HepG2 (cell line): ENCODE measurements around the gene OR4D9. TPM values are rescaled to one million over a fixed set of nuclear protein-coding genes. Genes with fewer than 3 reads are reported as not detected.

Source experiments
- SRY ChIP-seq: sonication (generic); formaldehyde crosslinking; IDR thresholded peaks from 2 replicates; pipeline ENCODE4 v1.8.0; 2022; ENCODE audit warnings: mild to moderate bottlenecking, missing genetic modification reagents
- STAT5B ChIP-seq: sonication (generic); formaldehyde crosslinking; IDR thresholded peaks from 2 replicates; pipeline ENCODE4 v1.4.0; 2020; ENCODE audit warnings: missing genetic modification reagents
- polyA plus RNA-seq, 8 experiments: library from polyadenylated mRNA; depleted of rRNA in 3 of 8; stranded (reverse) in 7 of 8; unstranded in 1 of 8; fragments of >200 nt; fragmentation: Illumina TruSeq in 4 of 8; extraction: Trizol in 4 of 8; gene quantifications; 2 replicates each; pipeline versions ENCODE4 v1.2.1 to v1.2.3, GENCODE V29; 2011 to 2016; ENCODE audit warnings: low read depth in 4 of 8, missing spikeins in 1 of 8, mixed read lengths in 1 of 8; ENCODE audit not compliant: insufficient read depth in 1 of 8
- total RNA-seq, 5 experiments: library from RNA; depleted of rRNA; stranded (reverse); fragments of >200 nt; fragmentation: Illumina TruSeq; extraction: Trizol; gene quantifications; 2 replicates each; pipeline ENCODE4 v1.2.3, GENCODE V29; 2016; ENCODE audit warnings: low read depth in 1 of 5
- TF ChIP-seq, protein P1 (sequence below): sonication (generic); formaldehyde crosslinking; IDR thresholded peaks from 2 replicates; pipeline ENCODE4 v1.4.0; 2020; ENCODE audit warnings: missing genetic modification reagents, borderline replicate concordance
- TF ChIP-seq, protein P2 (sequence below): IDR thresholded peaks from 2 replicates; pipeline ENCODE4 v1.6.1; 2012; ENCODE audit warnings: inconsistent platforms
- TF ChIP-seq, protein P3 (sequence below): IDR thresholded peaks from 2 replicates; pipeline ENCODE4 v1.6.1; 2016; ENCODE audit warnings: missing compliant biosample characterization, missing genetic modification reagents, borderline replicate concordance
- TF ChIP-seq, protein P4 (sequence below): sonication (generic); formaldehyde crosslinking; IDR thresholded peaks from 2 replicates; pipeline ENCODE4 v1.4.0; 2020; ENCODE audit warnings: missing genetic modification reagents
- TF ChIP-seq, protein P5 (sequence below): sonication (generic); formaldehyde crosslinking; IDR thresholded peaks from 2 replicates; pipeline ENCODE4 v1.5.1; 2020; ENCODE audit warnings: mild to moderate bottlenecking, missing genetic modification reagents, borderline replicate concordance
- TF ChIP-seq, protein P6 (sequence below): sonication (generic); formaldehyde crosslinking; IDR thresholded peaks from 2 replicates; pipeline ENCODE4 v1.5.0; 2020; ENCODE audit warnings: mild to moderate bottlenecking, missing genetic modification reagents

The OR4D9 gene
- total and polyA plus RNA-seq, 2 of the 13 experiments (the other 11 are each of a cell fraction or from before 2014, with no cell fraction given) = not detected

DNA sequence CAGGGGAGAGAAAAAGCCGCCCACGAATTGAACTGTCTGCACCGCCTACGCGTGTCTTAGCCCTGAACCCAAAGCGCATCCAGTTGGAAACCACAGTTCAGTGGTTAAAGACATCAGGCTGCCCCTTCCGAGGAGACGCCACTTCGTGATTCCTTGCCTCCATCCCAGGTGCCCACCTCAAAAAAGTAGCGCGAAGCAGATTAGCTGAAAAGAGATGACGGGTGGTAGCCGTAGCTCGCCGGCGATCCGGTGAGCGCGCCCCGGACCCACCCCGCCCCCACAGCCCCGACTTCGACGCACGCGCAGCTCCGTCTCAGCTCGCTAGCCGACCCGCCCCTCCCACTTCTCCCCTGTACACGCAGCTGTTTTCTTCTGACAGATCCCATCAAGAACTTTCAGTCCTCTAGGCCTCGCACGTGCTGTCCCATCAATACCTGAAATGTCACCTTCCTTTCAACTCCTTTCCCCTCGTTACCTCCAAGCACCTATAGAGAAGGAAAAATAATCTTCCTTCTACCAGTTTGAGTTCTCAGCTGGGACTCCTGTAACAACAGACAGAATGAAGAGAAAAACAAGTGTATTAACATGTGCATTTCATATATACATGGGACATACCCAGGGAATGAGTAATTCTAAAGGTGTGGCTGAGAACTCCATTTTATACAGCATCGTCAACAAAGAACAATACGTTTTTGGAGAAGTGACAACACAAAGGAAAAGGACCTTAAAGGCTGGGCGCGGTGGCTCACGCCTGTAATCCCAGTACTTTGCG is 49.5 kb downstream of the OR4D9 start (continued):
- TF ChIP-seq, protein P1, sequence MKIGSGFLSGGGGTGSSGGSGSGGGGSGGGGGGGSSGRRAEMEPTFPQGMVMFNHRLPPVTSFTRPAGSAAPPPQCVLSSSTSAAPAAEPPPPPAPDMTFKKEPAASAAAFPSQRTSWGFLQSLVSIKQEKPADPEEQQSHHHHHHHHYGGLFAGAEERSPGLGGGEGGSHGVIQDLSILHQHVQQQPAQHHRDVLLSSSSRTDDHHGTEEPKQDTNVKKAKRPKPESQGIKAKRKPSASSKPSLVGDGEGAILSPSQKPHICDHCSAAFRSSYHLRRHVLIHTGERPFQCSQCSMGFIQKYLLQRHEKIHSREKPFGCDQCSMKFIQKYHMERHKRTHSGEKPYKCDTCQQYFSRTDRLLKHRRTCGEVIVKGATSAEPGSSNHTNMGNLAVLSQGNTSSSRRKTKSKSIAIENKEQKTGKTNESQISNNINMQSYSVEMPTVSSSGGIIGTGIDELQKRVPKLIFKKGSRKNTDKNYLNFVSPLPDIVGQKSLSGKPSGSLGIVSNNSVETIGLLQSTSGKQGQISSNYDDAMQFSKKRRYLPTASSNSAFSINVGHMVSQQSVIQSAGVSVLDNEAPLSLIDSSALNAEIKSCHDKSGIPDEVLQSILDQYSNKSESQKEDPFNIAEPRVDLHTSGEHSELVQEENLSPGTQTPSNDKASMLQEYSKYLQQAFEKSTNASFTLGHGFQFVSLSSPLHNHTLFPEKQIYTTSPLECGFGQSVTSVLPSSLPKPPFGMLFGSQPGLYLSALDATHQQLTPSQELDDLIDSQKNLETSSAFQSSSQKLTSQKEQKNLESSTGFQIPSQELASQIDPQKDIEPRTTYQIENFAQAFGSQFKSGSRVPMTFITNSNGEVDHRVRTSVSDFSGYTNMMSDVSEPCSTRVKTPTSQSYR (CRISPR knock-in tag) = peak; percentile 74
- peak; percentile 33 for TF ChIP-seq SRY (CRISPR knock-in tag)
- TF ChIP-seq STAT5B = no peak
- TF ChIP-seq, protein P2, sequence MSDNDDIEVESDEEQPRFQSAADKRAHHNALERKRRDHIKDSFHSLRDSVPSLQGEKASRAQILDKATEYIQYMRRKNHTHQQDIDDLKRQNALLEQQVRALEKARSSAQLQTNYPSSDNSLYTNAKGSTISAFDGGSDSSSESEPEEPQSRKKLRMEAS = peak; percentile 84
- TF ChIP-seq, protein P3, sequence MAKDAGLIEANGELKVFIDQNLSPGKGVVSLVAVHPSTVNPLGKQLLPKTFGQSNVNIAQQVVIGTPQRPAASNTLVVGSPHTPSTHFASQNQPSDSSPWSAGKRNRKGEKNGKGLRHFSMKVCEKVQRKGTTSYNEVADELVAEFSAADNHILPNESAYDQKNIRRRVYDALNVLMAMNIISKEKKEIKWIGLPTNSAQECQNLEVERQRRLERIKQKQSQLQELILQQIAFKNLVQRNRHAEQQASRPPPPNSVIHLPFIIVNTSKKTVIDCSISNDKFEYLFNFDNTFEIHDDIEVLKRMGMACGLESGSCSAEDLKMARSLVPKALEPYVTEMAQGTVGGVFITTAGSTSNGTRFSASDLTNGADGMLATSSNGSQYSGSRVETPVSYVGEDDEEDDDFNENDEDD (CRISPR knock-in tag) = peak; percentile 31; the same call in 1 of the 2 replicates
- TF ChIP-seq, protein P4, sequence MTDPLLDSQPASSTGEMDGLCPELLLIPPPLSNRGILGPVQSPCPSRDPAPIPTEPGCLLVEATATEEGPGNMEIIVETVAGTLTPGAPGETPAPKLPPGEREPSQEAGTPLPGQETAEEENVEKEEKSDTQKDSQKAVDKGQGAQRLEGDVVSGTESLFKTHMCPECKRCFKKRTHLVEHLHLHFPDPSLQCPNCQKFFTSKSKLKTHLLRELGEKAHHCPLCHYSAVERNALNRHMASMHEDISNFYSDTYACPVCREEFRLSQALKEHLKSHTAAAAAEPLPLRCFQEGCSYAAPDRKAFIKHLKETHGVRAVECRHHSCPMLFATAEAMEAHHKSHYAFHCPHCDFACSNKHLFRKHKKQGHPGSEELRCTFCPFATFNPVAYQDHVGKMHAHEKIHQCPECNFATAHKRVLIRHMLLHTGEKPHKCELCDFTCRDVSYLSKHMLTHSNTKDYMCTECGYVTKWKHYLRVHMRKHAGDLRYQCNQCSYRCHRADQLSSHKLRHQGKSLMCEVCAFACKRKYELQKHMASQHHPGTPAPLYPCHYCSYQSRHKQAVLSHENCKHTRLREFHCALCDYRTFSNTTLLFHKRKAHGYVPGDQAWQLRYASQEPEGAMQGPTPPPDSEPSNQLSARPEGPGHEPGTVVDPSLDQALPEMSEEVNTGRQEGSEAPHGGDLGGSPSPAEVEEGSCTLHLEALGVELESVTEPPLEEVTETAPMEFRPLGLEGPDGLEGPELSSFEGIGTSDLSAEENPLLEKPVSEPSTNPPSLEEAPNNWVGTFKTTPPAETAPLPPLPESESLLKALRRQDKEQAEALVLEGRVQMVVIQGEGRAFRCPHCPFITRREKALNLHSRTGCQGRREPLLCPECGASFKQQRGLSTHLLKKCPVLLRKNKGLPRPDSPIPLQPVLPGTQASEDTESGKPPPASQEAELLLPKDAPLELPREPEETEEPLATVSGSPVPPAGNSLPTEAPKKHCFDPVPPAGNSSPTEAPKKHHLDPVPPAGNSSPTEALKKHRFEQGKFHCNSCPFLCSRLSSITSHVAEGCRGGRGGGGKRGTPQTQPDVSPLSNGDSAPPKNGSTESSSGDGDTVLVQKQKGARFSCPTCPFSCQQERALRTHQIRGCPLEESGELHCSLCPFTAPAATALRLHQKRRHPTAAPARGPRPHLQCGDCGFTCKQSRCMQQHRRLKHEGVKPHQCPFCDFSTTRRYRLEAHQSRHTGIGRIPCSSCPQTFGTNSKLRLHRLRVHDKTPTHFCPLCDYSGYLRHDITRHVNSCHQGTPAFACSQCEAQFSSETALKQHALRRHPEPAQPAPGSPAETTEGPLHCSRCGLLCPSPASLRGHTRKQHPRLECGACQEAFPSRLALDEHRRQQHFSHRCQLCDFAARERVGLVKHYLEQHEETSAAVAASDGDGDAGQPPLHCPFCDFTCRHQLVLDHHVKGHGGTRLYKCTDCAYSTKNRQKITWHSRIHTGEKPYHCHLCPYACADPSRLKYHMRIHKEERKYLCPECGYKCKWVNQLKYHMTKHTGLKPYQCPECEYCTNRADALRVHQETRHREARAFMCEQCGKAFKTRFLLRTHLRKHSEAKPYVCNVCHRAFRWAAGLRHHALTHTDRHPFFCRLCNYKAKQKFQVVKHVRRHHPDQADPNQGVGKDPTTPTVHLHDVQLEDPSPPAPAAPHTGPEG = no peak
- TF ChIP-seq, protein P5, sequence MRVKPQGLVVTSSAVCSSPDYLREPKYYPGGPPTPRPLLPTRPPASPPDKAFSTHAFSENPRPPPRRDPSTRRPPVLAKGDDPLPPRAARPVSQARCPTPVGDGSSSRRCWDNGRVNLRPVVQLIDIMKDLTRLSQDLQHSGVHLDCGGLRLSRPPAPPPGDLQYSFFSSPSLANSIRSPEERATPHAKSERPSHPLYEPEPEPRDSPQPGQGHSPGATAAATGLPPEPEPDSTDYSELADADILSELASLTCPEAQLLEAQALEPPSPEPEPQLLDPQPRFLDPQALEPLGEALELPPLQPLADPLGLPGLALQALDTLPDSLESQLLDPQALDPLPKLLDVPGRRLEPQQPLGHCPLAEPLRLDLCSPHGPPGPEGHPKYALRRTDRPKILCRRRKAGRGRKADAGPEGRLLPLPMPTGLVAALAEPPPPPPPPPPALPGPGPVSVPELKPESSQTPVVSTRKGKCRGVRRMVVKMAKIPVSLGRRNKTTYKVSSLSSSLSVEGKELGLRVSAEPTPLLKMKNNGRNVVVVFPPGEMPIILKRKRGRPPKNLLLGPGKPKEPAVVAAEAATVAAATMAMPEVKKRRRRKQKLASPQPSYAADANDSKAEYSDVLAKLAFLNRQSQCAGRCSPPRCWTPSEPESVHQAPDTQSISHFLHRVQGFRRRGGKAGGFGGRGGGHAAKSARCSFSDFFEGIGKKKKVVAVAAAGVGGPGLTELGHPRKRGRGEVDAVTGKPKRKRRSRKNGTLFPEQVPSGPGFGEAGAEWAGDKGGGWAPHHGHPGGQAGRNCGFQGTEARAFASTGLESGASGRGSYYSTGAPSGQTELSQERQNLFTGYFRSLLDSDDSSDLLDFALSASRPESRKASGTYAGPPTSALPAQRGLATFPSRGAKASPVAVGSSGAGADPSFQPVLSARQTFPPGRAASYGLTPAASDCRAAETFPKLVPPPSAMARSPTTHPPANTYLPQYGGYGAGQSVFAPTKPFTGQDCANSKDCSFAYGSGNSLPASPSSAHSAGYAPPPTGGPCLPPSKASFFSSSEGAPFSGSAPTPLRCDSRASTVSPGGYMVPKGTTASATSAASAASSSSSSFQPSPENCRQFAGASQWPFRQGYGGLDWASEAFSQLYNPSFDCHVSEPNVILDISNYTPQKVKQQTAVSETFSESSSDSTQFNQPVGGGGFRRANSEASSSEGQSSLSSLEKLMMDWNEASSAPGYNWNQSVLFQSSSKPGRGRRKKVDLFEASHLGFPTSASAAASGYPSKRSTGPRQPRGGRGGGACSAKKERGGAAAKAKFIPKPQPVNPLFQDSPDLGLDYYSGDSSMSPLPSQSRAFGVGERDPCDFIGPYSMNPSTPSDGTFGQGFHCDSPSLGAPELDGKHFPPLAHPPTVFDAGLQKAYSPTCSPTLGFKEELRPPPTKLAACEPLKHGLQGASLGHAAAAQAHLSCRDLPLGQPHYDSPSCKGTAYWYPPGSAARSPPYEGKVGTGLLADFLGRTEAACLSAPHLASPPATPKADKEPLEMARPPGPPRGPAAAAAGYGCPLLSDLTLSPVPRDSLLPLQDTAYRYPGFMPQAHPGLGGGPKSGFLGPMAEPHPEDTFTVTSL = peak; percentile 30; the same call in 1 of the 2 replicates
- TF ChIP-seq, protein P6, sequence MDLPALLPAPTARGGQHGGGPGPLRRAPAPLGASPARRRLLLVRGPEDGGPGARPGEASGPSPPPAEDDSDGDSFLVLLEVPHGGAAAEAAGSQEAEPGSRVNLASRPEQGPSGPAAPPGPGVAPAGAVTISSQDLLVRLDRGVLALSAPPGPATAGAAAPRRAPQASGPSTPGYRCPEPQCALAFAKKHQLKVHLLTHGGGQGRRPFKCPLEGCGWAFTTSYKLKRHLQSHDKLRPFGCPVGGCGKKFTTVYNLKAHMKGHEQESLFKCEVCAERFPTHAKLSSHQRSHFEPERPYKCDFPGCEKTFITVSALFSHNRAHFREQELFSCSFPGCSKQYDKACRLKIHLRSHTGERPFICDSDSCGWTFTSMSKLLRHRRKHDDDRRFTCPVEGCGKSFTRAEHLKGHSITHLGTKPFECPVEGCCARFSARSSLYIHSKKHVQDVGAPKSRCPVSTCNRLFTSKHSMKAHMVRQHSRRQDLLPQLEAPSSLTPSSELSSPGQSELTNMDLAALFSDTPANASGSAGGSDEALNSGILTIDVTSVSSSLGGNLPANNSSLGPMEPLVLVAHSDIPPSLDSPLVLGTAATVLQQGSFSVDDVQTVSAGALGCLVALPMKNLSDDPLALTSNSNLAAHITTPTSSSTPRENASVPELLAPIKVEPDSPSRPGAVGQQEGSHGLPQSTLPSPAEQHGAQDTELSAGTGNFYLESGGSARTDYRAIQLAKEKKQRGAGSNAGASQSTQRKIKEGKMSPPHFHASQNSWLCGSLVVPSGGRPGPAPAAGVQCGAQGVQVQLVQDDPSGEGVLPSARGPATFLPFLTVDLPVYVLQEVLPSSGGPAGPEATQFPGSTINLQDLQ = peak; percentile 60; the same call in 1 of the 2 replicates
